ENCODE measurements around the gene UTP25. TPM values are rescaled to one million over a fixed set of nuclear protein-coding genes. Genes with fewer than 3 reads are reported as not detected.

Gene UTP25
- total and polyA plus RNA-seq, 9 donors: 4.3 to 9.9 (median 8.1) TPM

- intact Hi-C loops (cut with DNase I): loop anchor here in 1 of 4 donors (10.0 kb wide), 1 partner anchor 263 kb away; no protein-coding TSS in a partner anchor
- Histone ChIP-seq H3K27me3 (no peaks in the 10 kb centered on the region), H3K9me3 (no peaks in the 10 kb centered on the region), H3K27ac (no peak overlapping the region), H3K4me3 (no peak overlapping the region), H3K4me1 (ENCODE audit: insufficient read depth) (no peaks in the 10 kb centered on the region), H3K36me3 (no peaks in the 10 kb centered on the region)
- 89 to 90% (median 90%) methylated on average over 7 of the region's 7 CpGs for WGBS, 3 donors
- DNase-seq: no peak
- TF ChIP-seq CTCF (IDR thresholded peaks at IDR 0.05) (no peak), POLR2A (IDR thresholded peaks at IDR 0.05) (no peak), EP300 (IDR thresholded peaks at IDR 0.05) (no peak)
These were observed 9.9 kb downstream of the UTP25 start for GRCh38 chr1:209837671-209838070.

- Histone ChIP-seq H3K27me3 (no peaks in the 10 kb centered on the region), H3K4me3 (no peak overlapping the region), H3K9me3 (no peaks in the 10 kb centered on the region), H3K27ac (no peak overlapping the region), H3K4me1 (ENCODE audit: insufficient read depth) (no peaks in the 10 kb centered on the region), H3K36me3 (no peaks in the 10 kb centered on the region)
- WGBS, 3 donors: 86 to 93% (median 88%) methylated on average over 6 of the region's 6 CpGs
- intact Hi-C loops (cut with DNase I): loop anchor here in 1 of 4 donors (10.0 kb wide), 1 partner anchor 264 kb away; no protein-coding TSS in a partner anchor
- no peak for DNase-seq
- TF ChIP-seq POLR2A (IDR thresholded peaks at IDR 0.05): no peak
- TF ChIP-seq EP300 (IDR thresholded peaks at IDR 0.05): no peak
- TF ChIP-seq CTCF (IDR thresholded peaks at IDR 0.05): no peak
These were observed 10.8 kb downstream of the UTP25 start for GRCh38 chr1:209838537-209838936.

GRCh38 chr1:209839875-209840546, 12.2 kb downstream of the UTP25 start:
- no peak overlapping the region for H3K27ac ChIP-seq
- 45 to 61% (median 51%) methylated on average over 5 of the region's 5 CpGs for WGBS, 3 donors
- TF ChIP-seq POLR2A (IDR thresholded peaks at IDR 0.05) (no peak), EP300 (IDR thresholded peaks at IDR 0.05) (no peak), CTCF (IDR thresholded peaks at IDR 0.05) (no peak)
- no peaks in the 10 kb centered on the region for H3K4me1 ChIP-seq (ENCODE audit: insufficient read depth)
- intact Hi-C loops (cut with DNase I): loop anchor here in 1 of 4 donors (10.0 kb wide), 1 partner anchor 265 kb away; no protein-coding TSS in a partner anchor
- H3K27me3 ChIP-seq: no peaks in the 10 kb centered on the region
- H3K4me3 ChIP-seq: no peak overlapping the region
- H3K9me3 ChIP-seq: no peaks in the 10 kb centered on the region
- no peak for DNase-seq
- no peaks in the 10 kb centered on the region for H3K36me3 ChIP-seq

- no peak for DNase-seq
- Histone ChIP-seq H3K27me3 (no peaks in the 10 kb centered on the region), H3K4me3 (no peak overlapping the region), H3K9me3 (no peaks in the 10 kb centered on the region), H3K36me3 (no peaks in the 10 kb centered on the region), H3K27ac (no peak overlapping the region), H3K4me1 (ENCODE audit: insufficient read depth) (no peaks in the 10 kb centered on the region)
- intact Hi-C loops (cut with DNase I): no loop called here
- TF ChIP-seq EP300 (IDR thresholded peaks at IDR 0.05) (no peak), POLR2A (IDR thresholded peaks at IDR 0.05) (no peak), CTCF (IDR thresholded peaks at IDR 0.05) (no peak)
- WGBS, 3 donors: 84 to 91% (median 84%) methylated on average over 5 of the region's 5 CpGs
These were observed 12.8 kb downstream of the UTP25 start for GRCh38 chr1:209840611-209841010.

All from ovary (tissue), 9 donors.